HepG2 (cell line): ENCODE data around the gene SLC25A25. TPM values are rescaled to one million over a fixed set of nuclear protein-coding genes. Genes with fewer than 3 reads are reported as not detected.

Experiments
- DZIP1 ChIP-seq: sonication (generic); formaldehyde crosslinking; IDR thresholded peaks from 2 replicates; pipeline ENCODE4 v1.5.0; 2020; ENCODE audit warnings: mild to moderate bottlenecking, missing genetic modification reagents
- EEA1 ChIP-seq: sonication (generic); formaldehyde crosslinking; IDR thresholded peaks from 2 replicates; pipeline ENCODE4 v1.5.1; 2020; ENCODE audit warnings: mild to moderate bottlenecking, missing genetic modification reagents, borderline replicate concordance
- ELF4 ChIP-seq: sonication (generic); formaldehyde crosslinking; IDR thresholded peaks from 2 replicates; pipeline ENCODE4 v1.5.0; 2020; ENCODE audit warnings: missing genetic modification reagents, mild to moderate bottlenecking, moderate library complexity, borderline replicate concordance
- GFI1 ChIP-seq: sonication (generic); formaldehyde crosslinking; IDR thresholded peaks from 2 replicates; pipeline ENCODE4 v1.5.0; 2020; ENCODE audit warnings: missing genetic modification reagents, mild to moderate bottlenecking, borderline replicate concordance
- HMG20A ChIP-seq: IDR thresholded peaks from 2 replicates; pipeline ENCODE4 v1.6.1; 2016; ENCODE audit warnings: borderline replicate concordance
- KDM5B ChIP-seq: sonication (generic); formaldehyde crosslinking; IDR thresholded peaks from 2 replicates; pipeline ENCODE4 v1.4.0; 2020; ENCODE audit warnings: missing genetic modification reagents, mild to moderate bottlenecking, borderline replicate concordance
- NFKBIZ ChIP-seq: IDR thresholded peaks from 2 replicates; pipeline ENCODE4 v1.6.1; 2018; ENCODE audit warnings: missing genetic modification reagents, missing compliant biosample characterization
- PAXIP1 ChIP-seq: sonication (generic); formaldehyde crosslinking; conservative IDR thresholded peaks from 2 replicates; pipeline ENCODE4 v1.4.0; 2020; ENCODE audit warnings: mild to moderate bottlenecking, missing genetic modification reagents, moderate library complexity
- RCOR2 ChIP-seq: IDR thresholded peaks from 2 replicates; pipeline ENCODE4 v1.6.1; 2016; ENCODE audit warnings: missing biosample characterization, missing genetic modification reagents
- TFDP1 ChIP-seq: IDR thresholded peaks from 2 replicates; pipeline ENCODE4 v1.6.1; 2016; ENCODE audit warnings: missing compliant biosample characterization, missing genetic modification reagents, borderline replicate concordance
- ZBTB25 ChIP-seq: IDR thresholded peaks from 2 replicates; pipeline ENCODE4 v1.6.1; 2018; ENCODE audit warnings: missing genetic modification reagents
- ZFP82 ChIP-seq: sonication (generic); formaldehyde crosslinking; IDR thresholded peaks from 2 replicates; pipeline ENCODE4 v1.5.1; 2020; ENCODE audit warnings: mild to moderate bottlenecking, missing genetic modification reagents, borderline replicate concordance
- ZNF350 ChIP-seq: sonication (generic); formaldehyde crosslinking; IDR thresholded peaks from 2 replicates; pipeline ENCODE4 v1.4.0; 2020; ENCODE audit warnings: mild to moderate bottlenecking, low read depth, missing genetic modification reagents, borderline replicate concordance
- ZNF460 ChIP-seq: sonication (generic); formaldehyde crosslinking; IDR thresholded peaks from 2 replicates; pipeline ENCODE4 v1.5.1; 2020; ENCODE audit warnings: missing genetic modification reagents, mild to moderate bottlenecking, borderline replicate concordance
- ZNF678 ChIP-seq: sonication (generic); formaldehyde crosslinking; IDR thresholded peaks from 2 replicates; pipeline ENCODE4 v1.4.0; 2020; ENCODE audit warnings: mild to moderate bottlenecking, missing genetic modification reagents
- ZNF7 ChIP-seq: IDR thresholded peaks from 2 replicates; pipeline ENCODE4 v1.6.1; 2016; ENCODE audit warnings: missing biosample characterization, missing genetic modification reagents
- ZSCAN22 ChIP-seq: sonication (generic); formaldehyde crosslinking; IDR thresholded peaks from 2 replicates; pipeline ENCODE4 v1.4.0; 2020; ENCODE audit warnings: mild to moderate bottlenecking, missing genetic modification reagents
- polyA plus RNA-seq, 8 experiments: library from polyadenylated mRNA; depleted of rRNA in 3 of 8; stranded (reverse) in 7 of 8; unstranded in 1 of 8; fragments of >200 nt; fragmentation: Illumina TruSeq in 4 of 8; extraction: Trizol in 4 of 8; gene quantifications; 2 replicates each; pipeline versions ENCODE4 v1.2.1 to v1.2.3, GENCODE V29; 2011 to 2016; ENCODE audit warnings: low read depth in 4 of 8, missing spikeins in 1 of 8, mixed read lengths in 1 of 8; ENCODE audit not compliant: insufficient read depth in 1 of 8
- total RNA-seq, 5 experiments: library from RNA; depleted of rRNA; stranded (reverse); fragments of >200 nt; fragmentation: Illumina TruSeq; extraction: Trizol; gene quantifications; 2 replicates each; pipeline ENCODE4 v1.2.3, GENCODE V29; 2016; ENCODE audit warnings: low read depth in 1 of 5

The SLC25A25 gene
- total and polyA plus RNA-seq, 2 of the 13 experiments (the other 11 are each of a cell fraction or from before 2014, with no cell fraction given), result 10.5 to 24.8 TPM

- TF ChIP-seq PAXIP1 (CRISPR knock-in tag) (no peak), ZFP82 (CRISPR knock-in tag) (no peak; the same call in 1 of the 2 replicates), HMG20A (no peak), ZSCAN22 (CRISPR knock-in tag) (peak; percentile 7; the same call in 1 of the 2 replicates), KDM5B (CRISPR knock-in tag) (peak; percentile 34; the same call in 1 of the 2 replicates), ZNF460 (CRISPR knock-in tag) (peak; percentile 67; the same call in 1 of the 2 replicates), EEA1 (no peak), ZNF7 (CRISPR knock-in tag) (no peak), DZIP1 (CRISPR knock-in tag) (0 out of 2 replicates have a peak, but pooled peaks have one; percentile 63), GFI1 (CRISPR knock-in tag) (no peak; the same call in 1 of the 2 replicates), TFDP1 (0 out of 2 replicates have a peak, but pooled peaks have one; percentile 5), ELF4 (CRISPR knock-in tag) (no peak), ZNF678 (CRISPR knock-in tag) (peak; percentile 43; the same call in 1 of the 2 replicates), NFKBIZ (CRISPR knock-in tag) (0 out of 2 replicates have a peak, but pooled peaks have one; percentile 10), RCOR2 (CRISPR knock-in tag) (no peak), ZNF350 (CRISPR knock-in tag) (0 out of 2 replicates have a peak, but pooled peaks have one; percentile 5), ZBTB25 (CRISPR knock-in tag) (peak; percentile 12; the same call in 1 of the 2 replicates)
Observed at GRCh38 chr9:128097543-128098296, 29.7 kb downstream of the SLC25A25 start (continued).
